HepG2 (cell line): Measurements from ENCODE around the gene ATP9A. TPM values are rescaled to one million over a fixed set of nuclear protein-coding genes. Genes with fewer than 3 reads are reported as not detected.

ENCODE experiments used
- ATAC-seq: fragments of 200-7000 bp; cut with Tn5 transposase; 3 replicates; pipeline ENCODE4 v1.9.1; 2020; ENCODE audit warnings: mild to moderate bottlenecking, moderate library complexity
- BruUV-seq: library from RNA; stranded (reverse); fragments of 400-500 nt; replicated peaks from 2 replicates; lab custom pipeline; 2021; lab: Mats Ljungman, UMichigan
- CTCF ChIA-PET: fragments of 300-600 bp; formaldehyde crosslinking; extraction: SDS; loops from one replicate; lab custom pipeline; 2021; ENCODE audit warnings: low total read pairs, inconsistent platforms, low intra/inter-chr PET ratio; lab: Yijun Ruan, JAX
- POLR2A ChIA-PET: fragments of 350-600 bp; sonication (Branson Sonifier 250); formaldehyde crosslinking; loops from one replicate; lab custom pipeline; 2020; ENCODE audit warnings: antibody characterized with exemption, inconsistent platforms; lab: Yijun Ruan, JAX
- DNase-seq: peaks from one replicate; pipeline ENCODE4 v3.0.0-alpha.2; 2015; ENCODE audit warnings: low spot score
- FAIRE-seq: peaks from 3 replicates; lab custom pipeline; 2011; peaks lifted over from hg19 to GRCh38; lab: Jason Lieb, UNC
- H2AFZ ChIP-seq: one replicate; pipeline ENCODE4 v1.6.1; 2011; ENCODE audit warnings: low read length, inconsistent platforms
- H3K27ac ChIP-seq: fragments of 300-600 bp; 3 replicates; pipeline ENCODE4 v1.8.0; 2011; ENCODE audit warnings: mixed run types, mild to moderate bottlenecking, mixed read lengths, low read length, inconsistent platforms; ENCODE audit not compliant: insufficient read depth; ENCODE audit errors: extremely low read length
- H3K27me3 ChIP-seq, 2 experiments: fragments of 200-600 bp in 1 of 2; 2 replicates in 1 of 2; 3 replicates in 1 of 2; pipeline versions ENCODE4 v1.6.0 to v1.8.0; 2011; ENCODE audit warnings: low read length in 2 of 2, mild to moderate bottlenecking in 2 of 2, moderate library complexity in 2 of 2, inconsistent platforms in 1 of 2; ENCODE audit not compliant: insufficient read depth in 2 of 2, control insufficient read depth in 1 of 2
- H3K36me3 ChIP-seq, 2 experiments: fragments of 200-600 bp in 1 of 2; replicated peaks in 1 of 2; 2 replicates in 1 of 2; 3 replicates in 1 of 2; pipeline versions ENCODE4 v1.5.1 to v1.8.0; 2011; ENCODE audit warnings: low read length in 2 of 2, inconsistent platforms in 1 of 2; ENCODE audit not compliant: insufficient read depth in 2 of 2, control insufficient read depth in 1 of 2
- H3K4me1 ChIP-seq: 2 replicates; pipeline ENCODE4 v1.5.1; 2012; ENCODE audit warnings: low read length, inconsistent platforms; ENCODE audit not compliant: insufficient read depth
- H3K4me2 ChIP-seq: 2 replicates; pipeline ENCODE4 v1.6.0; 2011; ENCODE audit warnings: low read depth, low read length, inconsistent platforms
- H3K4me3 ChIP-seq, 3 experiments: fragments of 200-600 bp in 1 of 3; sonication (generic), shearing (Covaris generic) in 1 of 3; replicated peaks in 1 of 3; 2 replicates each; pipeline ENCODE4 v1.5.1; 2011 to 2016; ENCODE audit warnings: low read length in 3 of 3, inconsistent platforms in 2 of 3, low read depth in 2 of 3, mild to moderate bottlenecking in 2 of 3, control low read depth in 1 of 3, mixed read lengths in 1 of 3; ENCODE audit not compliant: insufficient read depth in 1 of 3
- H3K79me2 ChIP-seq: one replicate; pipeline ENCODE4 v1.6.1; 2011; ENCODE audit warnings: low read length, inconsistent platforms; ENCODE audit not compliant: insufficient read depth
- H3K9ac ChIP-seq: 2 replicates; pipeline ENCODE4 v1.6.0; 2011; ENCODE audit warnings: mild to moderate bottlenecking, low read depth, low read length, inconsistent platforms; ENCODE audit not compliant: insufficient read depth
- H3K9me3 ChIP-seq: 2 replicates; pipeline ENCODE4 v1.5.1; 2012; ENCODE audit warnings: mild to moderate bottlenecking, low read length
- H4K20me1 ChIP-seq: 2 replicates; pipeline ENCODE4 v1.6.0; 2011; ENCODE audit warnings: inconsistent platforms, mild to moderate bottlenecking, low read length, moderate library complexity; ENCODE audit not compliant: insufficient read depth
- DBP ChIP-seq: sonication (generic); formaldehyde crosslinking; IDR thresholded peaks from 2 replicates; pipeline ENCODE4 v1.4.0; 2020; ENCODE audit warnings: missing genetic modification reagents; ENCODE audit errors: not compliant biosample characterization
- HCFC1 ChIP-seq: fragments of 150-350 bp; IDR thresholded peaks from 2 replicates; pipeline ENCODE4 v1.6.1; 2014; ENCODE audit warnings: low read depth, low read length
- HINFP ChIP-seq: sonication (generic); formaldehyde crosslinking; IDR thresholded peaks from 2 replicates; pipeline ENCODE4 v1.4.0; 2020; ENCODE audit warnings: low read depth, mild to moderate bottlenecking, missing genetic modification reagents
- MBD4 ChIP-seq: IDR thresholded peaks from 2 replicates; pipeline ENCODE4 v1.6.1; 2012; ENCODE audit warnings: low read length, inconsistent platforms, borderline replicate concordance
- MXD1 ChIP-seq: sonication (generic); formaldehyde crosslinking; IDR thresholded peaks from 2 replicates; pipeline ENCODE4 v1.4.0; 2020; ENCODE audit warnings: mild to moderate bottlenecking, missing genetic modification reagents
- PBX2 ChIP-seq: IDR thresholded peaks from 2 replicates; pipeline ENCODE4 v1.6.1; 2016; ENCODE audit warnings: control low read depth
- TRIM24 ChIP-seq: sonication (generic); formaldehyde crosslinking; IDR thresholded peaks from 2 replicates; pipeline ENCODE4 v1.8.0; 2022; ENCODE audit warnings: mild to moderate bottlenecking, missing genetic modification reagents
- ZFP91 ChIP-seq: sonication (generic); formaldehyde crosslinking; IDR thresholded peaks from 2 replicates; pipeline ENCODE4 v1.9.0; 2022; ENCODE audit warnings: missing genetic modification reagents, mild to moderate bottlenecking, borderline replicate concordance
- ZNF609 ChIP-seq: sonication (generic); formaldehyde crosslinking; IDR thresholded peaks from 2 replicates; pipeline ENCODE4 v1.4.0; 2020; ENCODE audit warnings: mild to moderate bottlenecking, missing genetic modification reagents, borderline replicate concordance
- ZXDC ChIP-seq: sonication (generic); formaldehyde crosslinking; IDR thresholded peaks from 2 replicates; pipeline ENCODE4 v1.5.0; 2020; ENCODE audit warnings: mild to moderate bottlenecking, missing genetic modification reagents
- WGBS: methylation state at CpG from one replicate; pipeline ENCODE4 v1.1.6; 2017; ENCODE audit warnings: low lambda C conversion rate; 5-methylcytosine and 5-hydroxymethylcytosine counted together
- in situ Hi-C: cut with HindIII; loops from 2 replicates; pipeline ENCODE4 v1.10.0; 2017; ENCODE audit warnings: low pct_unique_long_range_greater_than_20kb; ENCODE audit not compliant: extremely low pct_ligation_motif_present
- intact Hi-C: fragments of 100-400 bp; cut with micrococcal nuclease; formaldehyde crosslinking; loops from one replicate; pipeline ENCODE4 v1.10.0; 2022; ENCODE audit not compliant: unreplicated experiment
- polyA plus RNA-seq, 8 experiments: library from polyadenylated mRNA; depleted of rRNA in 3 of 8; stranded (reverse) in 7 of 8; unstranded in 1 of 8; fragments of >200 nt; fragmentation: Illumina TruSeq in 4 of 8; extraction: Trizol in 4 of 8; gene quantifications; 2 replicates each; pipeline versions ENCODE4 v1.2.1 to v1.2.3, GENCODE V29; 2011 to 2016; ENCODE audit warnings: low read depth in 4 of 8, missing spikeins in 1 of 8, mixed read lengths in 1 of 8; ENCODE audit not compliant: insufficient read depth in 1 of 8
- total RNA-seq, 5 experiments: library from RNA; depleted of rRNA; stranded (reverse); fragments of >200 nt; fragmentation: Illumina TruSeq; extraction: Trizol; gene quantifications; 2 replicates each; pipeline ENCODE4 v1.2.3, GENCODE V29; 2016; ENCODE audit warnings: low read depth in 1 of 5

Gene ATP9A
- total and polyA plus RNA-seq, 2 of the 13 experiments (the other 11 are each of a cell fraction or from before 2014, with no cell fraction given): 11.8 to 18.5 TPM

GRCh38 chr20:51592564-51592963 lies 175.6 kb downstream of the ATP9A start:
- no TSS peak for BruUV-seq
- FAIRE-seq (no peak), ATAC-seq (no peak), DNase-seq (no peak)
- ChIA-PET CTCF (no interaction called here), POLR2A (no interaction called here)
- H3K27ac ChIP-seq: no peak overlapping the region
- no peak overlapping the region for H3K4me2 ChIP-seq
- H2AFZ ChIP-seq: no peak overlapping the region
- no peak overlapping the region for H3K4me3 ChIP-seq
- no peaks in the 10 kb centered on the region for H3K36me3 ChIP-seq
- intact Hi-C loops (loop anchor here (10.0 kb wide), 1 partner anchor 608 kb away; no protein-coding TSS in a partner anchor), in situ Hi-C loops (loop anchor here (5.0 to 25.0 kb wide), 2 partner anchors 220 to 605 kb away; no protein-coding TSS in a partner anchor)
- H3K4me1 ChIP-seq: peaks cover 13% of the 10 kb centered on the region
- 69% methylated on average over 8 of the region's 8 CpGs for WGBS
- no peaks in the 10 kb centered on the region for H3K79me2 ChIP-seq
- no peaks in the 10 kb centered on the region for H3K9me3 ChIP-seq
- no peaks in the 10 kb centered on the region for H4K20me1 ChIP-seq
- 0 out of 5 replicates have a peak, but pooled peaks cover 0 to 3% of the 10 kb centered on the region in 2 experiments for H3K27me3 ChIP-seq
- H3K9ac ChIP-seq: no peak overlapping the region
- no peak for TF ChIP-seq MXD1
- no peak for TF ChIP-seq ZNF609 (CRISPR knock-in tag)
- no peak for TF ChIP-seq PBX2 (CRISPR knock-in tag)
- no peak for TF ChIP-seq TRIM24 (CRISPR knock-in tag)
- TF ChIP-seq ZFP91 (CRISPR knock-in tag): no peak
- no peak for TF ChIP-seq HCFC1
- no peak for TF ChIP-seq DBP (CRISPR knock-in tag)
- no peak for TF ChIP-seq MBD4
- TF ChIP-seq ZXDC (CRISPR knock-in tag): no peak
- TF ChIP-seq HINFP (CRISPR knock-in tag): no peak
